Measurements from ENCODE around the gene CHID1. TPM values are rescaled to one million over a fixed set of nuclear protein-coding genes. Genes with fewer than 3 reads are reported as not detected.

Gene CHID1
- total RNA-seq, 4 donors from 2014 or later, result 37.4 to 55.4 (median 47.2) TPM

- WGBS, result 17% methylated on average over 31 of the region's 40 CpGs
- Histone ChIP-seq H3K4me3 (peak overlapping the region; percentile 39 to 54 (median 45)), H3K27me3 (peaks cover 0 to 83% (median 65%) of the 10 kb centered on the region in 4 donors), H3K4me1 (peaks cover 72 to 84% (median 79%) of the 10 kb centered on the region in 4 donors), H3K27ac (replicated peaks in 1 of 4) (peak overlapping the region; percentile 36 to 68 (median 49)), H3K9me3 (no peaks in the 10 kb centered on the region), H3K36me3 (peaks cover 13 to 19% (median 15%) of the 10 kb centered on the region in 4 donors)
- no peak for DNase-seq (ENCODE audit: extremely low spot score)
- intact Hi-C loops (cut with DNase I), result no loop called here
- no peak for TF ChIP-seq EP300 (IDR thresholded peaks at IDR 0.05)
- peak; percentile 6 to 36 for TF ChIP-seq POLR2AphosphoS5 (IDR thresholded peaks at IDR 0.05)
Measured at GRCh38 chr11:829176-829846, 81.3 kb downstream of the CHID1 start.

GRCh38 chr11:828506-829175 lies 82.0 kb downstream of the CHID1 start:
- WGBS, result 56% methylated on average over 19 of the region's 21 CpGs
- Histone ChIP-seq H3K36me3 (peaks cover 20 to 26% (median 22%) of the 10 kb centered on the region in 4 donors), H3K9me3 (no peaks in the 10 kb centered on the region), H3K4me3 (peak overlapping the region in 3 of 4 donors; percentile 43 to 54 (median 47)), H3K27ac (replicated peaks in 1 of 4) (peak overlapping the region; percentile 15 to 68 (median 58)), H3K4me1 (peaks cover 65 to 77% (median 72%) of the 10 kb centered on the region in 4 donors), H3K27me3 (peaks cover 0 to 89% (median 65%) of the 10 kb centered on the region in 4 donors)
- TF ChIP-seq EP300 (IDR thresholded peaks at IDR 0.05) (no peak), POLR2AphosphoS5 (IDR thresholded peaks at IDR 0.05) (no peak), CTCF (IDR thresholded peaks at IDR 0.05) (no peak), POLR2A (IDR thresholded peaks at IDR 0.05; ENCODE audit: low read depth) (no peak)
- no peak for DNase-seq (ENCODE audit: extremely low spot score)
- intact Hi-C loops (cut with DNase I), result no loop called here

GRCh38 chr11:827897-828192 lies 82.8 kb downstream of the CHID1 start, which contains the start of gene CRACR2B:
CRACR2B (plus strand) TSS chr11:827919; CDS start chr11:828608, 689 bp downstream.
- Histone ChIP-seq H3K4me3 (peak within 1 kb of the TSS; percentile 47 to 60 (median 48)), H3K27me3 (peaks cover 0 to 90% (median 65%) of the 10 kb centered on the region in 4 donors), H3K36me3 (peaks cover 27 to 34% (median 30%) of the 10 kb centered on the region in 4 donors), H3K27ac (replicated peaks in 1 of 4) (peak within 1 kb of the TSS; percentile 15 to 68 (median 65)), H3K9me3 (no peaks in the 10 kb centered on the region), H3K4me1 (peaks cover 65 to 73% (median 68%) of the 10 kb centered on the region in 4 donors)
- intact Hi-C loops (cut with DNase I), result no loop called here
- WGBS, result 82% methylated on average over 5 of the region's 5 CpGs
- TF ChIP-seq POLR2AphosphoS5 (IDR thresholded peaks at IDR 0.05) (no peak), POLR2A (IDR thresholded peaks at IDR 0.05; ENCODE audit: low read depth) (no peak), EP300 (IDR thresholded peaks at IDR 0.05) (no peak), CTCF (IDR thresholded peaks at IDR 0.05) (no peak)
- no peak for DNase-seq (ENCODE audit: extremely low spot score)

- H3K27me3 ChIP-seq, result peaks cover 0 to 88% (median 65%) of the 10 kb centered on the region in 4 donors
- intact Hi-C loops (cut with DNase I), result no loop called here
- WGBS, result 27% methylated on average over 16 of the region's 66 CpGs
- no peaks in the 10 kb centered on the region for H3K9me3 ChIP-seq
- H3K4me3 ChIP-seq, result peak overlapping the region; percentile 46 to 60 (median 48)
- TF ChIP-seq POLR2A (IDR thresholded peaks at IDR 0.05; ENCODE audit: low read depth) (no peak), POLR2AphosphoS5 (IDR thresholded peaks at IDR 0.05) (no peak), EP300 (IDR thresholded peaks at IDR 0.05) (no peak), CTCF (IDR thresholded peaks at IDR 0.05) (no peak)
- peaks cover 31 to 39% (median 35%) of the 10 kb centered on the region in 4 donors for H3K36me3 ChIP-seq
- peak overlapping the region; percentile 11 to 68 (median 65) for H3K27ac ChIP-seq (replicated peaks in 1 of 4)
- DNase-seq (ENCODE audit: extremely low spot score), result no peak
- H3K4me1 ChIP-seq, result peaks cover 66 to 71% (median 68%) of the 10 kb centered on the region in 4 donors
Measured at GRCh38 chr11:827146-827896, 83.3 kb downstream of the CHID1 start.

Measured in esophagus muscularis mucosa (tissue), 4 donors.